Uterus (tissue), 4 donors: Measurements from ENCODE around the gene SLC6A18. TPM values are rescaled to one million over a fixed set of nuclear protein-coding genes. Genes with fewer than 3 reads are reported as not detected.

Source experiments
- DNase-seq, 2 donors: peaks; one replicate each; pipeline ENCODE4 v3.0.0-alpha.2; 2019 to 2020
- H3K27ac ChIP-seq, 2 donors: fragments of 200-600 bp; sonication (generic); 1 replicate in 1 of 2; 2 replicates in 1 of 2; pipeline ENCODE4 v1.5.1; 2016 to 2018
- H3K27me3 ChIP-seq, 2 donors: fragments of 200-600 bp; sonication (generic); one replicate each; pipeline ENCODE4 v1.5.1; 2018 to 2019; ENCODE audit warnings: control low read depth in 1 of 2
- H3K36me3 ChIP-seq, 2 donors: fragments of 200-600 bp; sonication (generic); one replicate each; pipeline ENCODE4 v1.5.1; 2019; ENCODE audit warnings: control low read depth in 1 of 2
- H3K4me1 ChIP-seq, 2 donors: fragments of 200-600 bp; sonication (generic); one replicate each; pipeline ENCODE4 v1.5.1; 2018 to 2019; ENCODE audit warnings: control low read depth in 1 of 2
- H3K4me3 ChIP-seq, 2 donors: fragments of 200-600 bp; sonication (generic); 1 replicate in 1 of 2; 2 replicates in 1 of 2; pipeline ENCODE4 v1.5.1; 2018 to 2019; ENCODE audit warnings: mild to moderate bottlenecking in 1 of 2
- H3K9me3 ChIP-seq, 2 donors: fragments of 200-600 bp; sonication (generic); one replicate each; pipeline ENCODE4 v1.5.1; 2019; ENCODE audit warnings: control low read depth in 1 of 2
- POLR2A ChIP-seq, 2 donors: fragments of 450-650 bp; IDR thresholded peaks; one replicate each; pipeline ENCODE4 v1.6.1; 2016; ENCODE audit warnings: antibody characterized with exemption in 2 of 2, mild to moderate bottlenecking in 1 of 2, moderate library complexity in 1 of 2
- intact Hi-C: fragments of 100-400 bp; cut with DNase I; formaldehyde crosslinking; loops from one replicate; pipeline ENCODE4 v1.15.1; 2023; ENCODE audit warnings: low total_unique reads
- total RNA-seq, 4 donors: library from RNA; depleted of rRNA in 3 of 4; stranded (reverse); fragments of >200 nt in 3 of 4; gene quantifications; one replicate each; pipeline versions ENCODE4 v1.1.0 to v1.2.4, GENCODE V29; 2014 to 2023
- TF ChIP-seq, protein P1 (sequence below), 4 experiments: fragments of 200-600 bp in 2 of 4; fragments of 450-650 bp in 2 of 4; sonication (generic) in 2 of 4; IDR thresholded peaks; one replicate each; pipeline ENCODE4 v1.5.1; 2016 to 2019; ENCODE audit warnings: antibody characterized with exemption in 4 of 4, mild to moderate bottlenecking in 2 of 4, moderate library complexity in 1 of 4
- donor health status: DM: yes; HTN: yes; CAD: no.

SLC6A18 gene
- total RNA-seq, 4 donors from 2014 or later = not detected

GRCh38 chr5:1182360-1182632 is 42.9 kb upstream of the SLC6A18 start:
- TF ChIP-seq POLR2A (IDR thresholded peaks at IDR 0.05) = no peak

DNA sequence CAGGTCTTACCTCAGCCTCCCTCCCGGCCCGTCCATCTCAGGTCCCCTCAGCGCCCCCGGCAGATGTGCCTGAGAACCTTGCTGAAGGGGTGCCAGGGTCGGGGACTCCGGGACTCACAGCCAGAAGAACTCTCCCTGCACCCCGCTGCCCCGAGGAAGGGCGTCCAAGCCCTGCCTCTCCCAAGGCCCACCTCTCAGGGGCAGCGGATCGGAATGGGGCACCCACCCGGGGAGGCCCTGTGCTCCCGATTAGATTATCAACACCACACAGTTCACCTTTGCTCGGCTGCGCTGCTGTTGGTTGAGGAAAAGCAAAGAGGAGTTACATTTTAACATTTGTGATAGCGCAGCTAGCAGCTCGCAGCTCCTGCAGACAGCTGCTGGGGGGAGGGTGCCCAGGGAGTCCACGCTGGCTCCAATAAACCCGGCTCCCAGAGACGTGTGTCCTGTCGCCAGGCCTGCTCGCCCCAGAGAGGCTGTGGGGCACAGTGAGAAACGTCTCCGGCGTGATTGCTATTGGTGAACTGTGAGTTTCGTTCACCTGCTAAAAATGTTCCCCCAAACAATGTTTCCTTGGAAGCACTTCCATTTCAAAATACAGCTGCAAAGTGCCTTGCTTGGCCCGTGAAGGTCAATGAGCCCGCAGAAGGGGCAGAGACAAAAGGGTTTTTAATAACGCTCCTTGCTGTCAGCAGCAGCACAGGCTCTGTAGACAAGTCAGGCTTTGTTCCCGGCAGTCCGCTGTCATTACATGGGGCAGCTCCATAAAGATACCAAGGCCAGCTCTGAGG is 42.4 kb upstream of the SLC6A18 start:
- Histone ChIP-seq H3K9me3 (no peaks in the 10 kb centered on the region), H3K27me3 (no peaks in the 10 kb centered on the region), H3K36me3 (no peaks in the 10 kb centered on the region), H3K4me3 (no peak overlapping the region), H3K27ac (no peak overlapping the region), H3K4me1 (no peaks in the 10 kb centered on the region)
- DNase-seq = no peak
- TF ChIP-seq, protein P1, sequence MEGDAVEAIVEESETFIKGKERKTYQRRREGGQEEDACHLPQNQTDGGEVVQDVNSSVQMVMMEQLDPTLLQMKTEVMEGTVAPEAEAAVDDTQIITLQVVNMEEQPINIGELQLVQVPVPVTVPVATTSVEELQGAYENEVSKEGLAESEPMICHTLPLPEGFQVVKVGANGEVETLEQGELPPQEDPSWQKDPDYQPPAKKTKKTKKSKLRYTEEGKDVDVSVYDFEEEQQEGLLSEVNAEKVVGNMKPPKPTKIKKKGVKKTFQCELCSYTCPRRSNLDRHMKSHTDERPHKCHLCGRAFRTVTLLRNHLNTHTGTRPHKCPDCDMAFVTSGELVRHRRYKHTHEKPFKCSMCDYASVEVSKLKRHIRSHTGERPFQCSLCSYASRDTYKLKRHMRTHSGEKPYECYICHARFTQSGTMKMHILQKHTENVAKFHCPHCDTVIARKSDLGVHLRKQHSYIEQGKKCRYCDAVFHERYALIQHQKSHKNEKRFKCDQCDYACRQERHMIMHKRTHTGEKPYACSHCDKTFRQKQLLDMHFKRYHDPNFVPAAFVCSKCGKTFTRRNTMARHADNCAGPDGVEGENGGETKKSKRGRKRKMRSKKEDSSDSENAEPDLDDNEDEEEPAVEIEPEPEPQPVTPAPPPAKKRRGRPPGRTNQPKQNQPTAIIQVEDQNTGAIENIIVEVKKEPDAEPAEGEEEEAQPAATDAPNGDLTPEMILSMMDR (IDR thresholded peaks at IDR 0.05) = no peak
- TF ChIP-seq POLR2A (IDR thresholded peaks at IDR 0.05) = no peak
- intact Hi-C loops = no loop called here

More at GRCh38 chr5:1182360-1182632, 42.9 kb upstream of the SLC6A18 start:
- no peak for DNase-seq
- Histone ChIP-seq H3K4me3 (no peak overlapping the region), H3K36me3 (no peaks in the 10 kb centered on the region), H3K27me3 (no peaks in the 10 kb centered on the region), H3K4me1 (no peaks in the 10 kb centered on the region), H3K27ac (no peak overlapping the region), H3K9me3 (no peaks in the 10 kb centered on the region)
- intact Hi-C loops = no loop called here

- TF ChIP-seq POLR2A (IDR thresholded peaks at IDR 0.05) = no peak
- TF ChIP-seq, protein P1 (IDR thresholded peaks at IDR 0.05) = no peak
- Histone ChIP-seq H3K36me3 (no peaks in the 10 kb centered on the region), H3K27ac (no peak overlapping the region), H3K9me3 (no peaks in the 10 kb centered on the region), H3K4me3 (no peak overlapping the region), H3K27me3 (no peaks in the 10 kb centered on the region), H3K4me1 (no peaks in the 10 kb centered on the region)
- DNase-seq = no peak
- intact Hi-C loops = no loop called here
Observed at GRCh38 chr5:1183424-1184162, 41.6 kb upstream of the SLC6A18 start.

DNA sequence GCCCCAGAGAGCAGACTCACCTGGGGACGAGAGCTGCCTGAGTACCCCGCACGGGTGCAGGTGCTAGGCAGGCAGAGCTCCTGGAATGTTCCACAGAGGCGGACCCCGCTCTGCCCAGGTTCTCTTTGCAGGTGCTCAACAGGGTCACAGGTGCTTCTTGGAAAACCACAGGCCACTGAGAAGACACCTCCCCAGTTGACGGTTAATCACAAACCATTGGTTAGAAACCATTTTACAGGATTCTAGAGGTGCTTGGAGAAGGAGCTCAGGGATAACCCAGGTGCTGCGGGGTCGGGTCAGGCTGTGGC is 41.1 kb upstream of the SLC6A18 start:
- H3K9me3 ChIP-seq = no peaks in the 10 kb centered on the region

GRCh38 chr5:1184481-1184880 is 40.7 kb upstream of the SLC6A18 start:
- H3K9me3 ChIP-seq = no peaks in the 10 kb centered on the region
- H3K4me1 ChIP-seq = no peaks in the 10 kb centered on the region
- DNase-seq = no peak
- H3K27me3 ChIP-seq = no peaks in the 10 kb centered on the region
- TF ChIP-seq, protein P1 (IDR thresholded peaks at IDR 0.05) = no peak
- no peak for TF ChIP-seq POLR2A (IDR thresholded peaks at IDR 0.05)
- intact Hi-C loops = no loop called here
- H3K27ac ChIP-seq = no peak overlapping the region
- no peaks in the 10 kb centered on the region for H3K36me3 ChIP-seq
- H3K4me3 ChIP-seq = no peak overlapping the region

More for the DNA sequence above, 41.1 kb upstream of the SLC6A18 start:
- DNase-seq = no peak
- H3K4me1 ChIP-seq = no peaks in the 10 kb centered on the region
- H3K36me3 ChIP-seq = no peaks in the 10 kb centered on the region
- intact Hi-C loops = no loop called here
- H3K27ac ChIP-seq = no peak overlapping the region
- H3K4me3 ChIP-seq = no peak overlapping the region
- TF ChIP-seq POLR2A (IDR thresholded peaks at IDR 0.05) = no peak
- TF ChIP-seq, protein P1 (IDR thresholded peaks at IDR 0.05) = no peak
- H3K27me3 ChIP-seq = no peaks in the 10 kb centered on the region
